ENCODE data around the gene MYO18B.

MYO18B gene

GRCh38 chr22:26031641-26032040, 289.7 kb downstream of the MYO18B start:
- H3K9me3 ChIP-seq: peaks cover 0 to 7% (median 0%) of the 10 kb centered on the region in 3 donors
- H3K27me3 ChIP-seq: no peaks in the 10 kb centered on the region
- no peak for TF ChIP-seq CTCF (IDR thresholded peaks at IDR 0.05)
- no peak for DNase-seq
- H3K36me3 ChIP-seq: no peaks in the 10 kb centered on the region
- no peak overlapping the region for H3K4me3 ChIP-seq
- H3K27ac ChIP-seq: no peak overlapping the region
- no peaks in the 10 kb centered on the region for H3K4me1 ChIP-seq
- intact Hi-C loops (cut with DNase I; ENCODE audit: low total_unique reads): no loop called here

- Histone ChIP-seq H3K27ac (no peak overlapping the region), H3K4me1 (no peaks in the 10 kb centered on the region), H3K9me3 (peaks cover 0 to 7% (median 0%) of the 10 kb centered on the region in 3 donors), H3K27me3 (no peaks in the 10 kb centered on the region), H3K4me3 (no peak overlapping the region), H3K36me3 (no peaks in the 10 kb centered on the region)
- intact Hi-C loops (cut with DNase I; ENCODE audit: low total_unique reads): no loop called here
- no peak for DNase-seq
- TF ChIP-seq CTCF (IDR thresholded peaks at IDR 0.05): no peak
Observed at GRCh38 chr22:26033071-26033470, 291.1 kb downstream of the MYO18B start.

GRCh38 chr22:26033586-26033985, 291.6 kb downstream of the MYO18B start:
- no peaks in the 10 kb centered on the region for H3K27me3 ChIP-seq
- no peak for DNase-seq
- peaks cover 0 to 7% (median 0%) of the 10 kb centered on the region in 3 donors for H3K9me3 ChIP-seq
- no peak for TF ChIP-seq CTCF (IDR thresholded peaks at IDR 0.05)
- H3K36me3 ChIP-seq: no peaks in the 10 kb centered on the region
- intact Hi-C loops (cut with DNase I; ENCODE audit: low total_unique reads): no loop called here
- no peak overlapping the region for H3K4me3 ChIP-seq
- H3K4me1 ChIP-seq: no peaks in the 10 kb centered on the region
- H3K27ac ChIP-seq: no peak overlapping the region

- H3K36me3 ChIP-seq: no peaks in the 10 kb centered on the region
- no peak for DNase-seq
- intact Hi-C loops (cut with DNase I; ENCODE audit: low total_unique reads): no loop called here
Observed at GRCh38 chr22:26035523-26035922, 293.5 kb downstream of the MYO18B start.

GRCh38 chr22:26038365-26038764, 296.4 kb downstream of the MYO18B start:
- Histone ChIP-seq H3K27ac (no peak overlapping the region), H3K4me1 (no peaks in the 10 kb centered on the region), H3K9me3 (peaks cover 0 to 7% (median 0%) of the 10 kb centered on the region in 3 donors), H3K36me3 (no peaks in the 10 kb centered on the region), H3K4me3 (no peak overlapping the region), H3K27me3 (no peaks in the 10 kb centered on the region)
- DNase-seq: no peak
- no peak for TF ChIP-seq CTCF (IDR thresholded peaks at IDR 0.05)
- intact Hi-C loops (cut with DNase I; ENCODE audit: low total_unique reads): no loop called here

More at GRCh38 chr22:26035523-26035922, 293.5 kb downstream of the MYO18B start:
- no peak for TF ChIP-seq CTCF (IDR thresholded peaks at IDR 0.05)
- Histone ChIP-seq H3K4me1 (no peaks in the 10 kb centered on the region), H3K9me3 (peaks cover 0 to 7% (median 0%) of the 10 kb centered on the region in 3 donors), H3K27ac (no peak overlapping the region), H3K4me3 (no peak overlapping the region), H3K27me3 (no peaks in the 10 kb centered on the region)

GRCh38 chr22:26041931-26042330, 299.9 kb downstream of the MYO18B start:
- intact Hi-C loops (cut with DNase I; ENCODE audit: low total_unique reads): no loop called here

More at GRCh38 chr22:26041931-26042330, 299.9 kb downstream of the MYO18B start:
- H3K4me1 ChIP-seq: no peaks in the 10 kb centered on the region
- H3K36me3 ChIP-seq: no peaks in the 10 kb centered on the region
- DNase-seq: no peak
- no peaks in the 10 kb centered on the region for H3K27me3 ChIP-seq
- no peak for TF ChIP-seq CTCF (IDR thresholded peaks at IDR 0.05)
- no peak overlapping the region for H3K4me3 ChIP-seq
- no peaks in the 10 kb centered on the region for H3K9me3 ChIP-seq
- no peak overlapping the region for H3K27ac ChIP-seq

Measured in tibial artery (tissue), 4 donors.